GM21576 (cell line): ENCODE data around the gene MMP14.
A peak's percentile ranks its signal among the peaks of the same experiment; 100 is the strongest.
"Not testable (repeated sequence)": the region's sequence is repeated elsewhere in the genome, so short reads cannot be mapped to it uniquely, and the experiment has no call there.

ENCODE experiments used
- ATAC-seq: cut with Tn5 transposase; IDR thresholded peaks from one replicate; pipeline ENCODE4 v1.9.1; 2021; ENCODE audit warnings: mild to moderate bottlenecking, moderate library complexity; ENCODE audit not compliant: unreplicated experiment

Gene MMP14

DNA sequence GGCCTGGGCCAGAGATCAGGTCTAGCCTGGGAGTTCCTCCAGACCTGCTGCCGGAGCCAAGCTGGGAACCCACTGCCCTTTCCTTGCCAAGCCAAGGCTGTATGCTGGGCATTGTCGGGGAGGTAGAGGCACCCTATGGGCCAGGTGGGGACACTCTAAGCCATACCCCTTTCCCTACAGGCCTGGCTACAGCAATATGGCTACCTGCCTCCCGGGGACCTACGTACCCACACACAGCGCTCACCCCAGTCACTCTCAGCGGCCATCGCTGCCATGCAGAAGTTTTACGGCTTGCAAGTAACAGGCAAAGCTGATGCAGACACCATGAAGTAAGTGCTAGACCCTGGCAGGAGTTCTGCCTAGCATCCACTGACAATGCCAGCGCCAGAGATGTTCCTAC lies 4.9 kb downstream of the MMP14 start:
- ATAC-seq: no peak

DNA sequence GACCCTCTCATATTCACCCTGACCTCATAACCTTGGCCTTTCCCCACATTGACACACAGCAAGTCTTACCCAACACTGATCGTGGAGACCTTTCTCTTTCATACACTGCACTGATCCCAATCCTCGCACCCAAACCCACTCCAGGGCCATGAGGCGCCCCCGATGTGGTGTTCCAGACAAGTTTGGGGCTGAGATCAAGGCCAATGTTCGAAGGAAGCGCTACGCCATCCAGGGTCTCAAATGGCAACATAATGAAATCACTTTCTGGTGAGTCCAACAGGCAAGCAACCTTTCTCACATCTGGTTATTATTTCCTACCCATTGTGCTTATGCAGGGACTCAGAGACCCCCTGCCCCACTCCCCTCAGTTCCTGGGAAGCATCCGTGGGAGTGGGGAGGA lies 5.4 kb downstream of the MMP14 start:
- no peak for ATAC-seq

DNA sequence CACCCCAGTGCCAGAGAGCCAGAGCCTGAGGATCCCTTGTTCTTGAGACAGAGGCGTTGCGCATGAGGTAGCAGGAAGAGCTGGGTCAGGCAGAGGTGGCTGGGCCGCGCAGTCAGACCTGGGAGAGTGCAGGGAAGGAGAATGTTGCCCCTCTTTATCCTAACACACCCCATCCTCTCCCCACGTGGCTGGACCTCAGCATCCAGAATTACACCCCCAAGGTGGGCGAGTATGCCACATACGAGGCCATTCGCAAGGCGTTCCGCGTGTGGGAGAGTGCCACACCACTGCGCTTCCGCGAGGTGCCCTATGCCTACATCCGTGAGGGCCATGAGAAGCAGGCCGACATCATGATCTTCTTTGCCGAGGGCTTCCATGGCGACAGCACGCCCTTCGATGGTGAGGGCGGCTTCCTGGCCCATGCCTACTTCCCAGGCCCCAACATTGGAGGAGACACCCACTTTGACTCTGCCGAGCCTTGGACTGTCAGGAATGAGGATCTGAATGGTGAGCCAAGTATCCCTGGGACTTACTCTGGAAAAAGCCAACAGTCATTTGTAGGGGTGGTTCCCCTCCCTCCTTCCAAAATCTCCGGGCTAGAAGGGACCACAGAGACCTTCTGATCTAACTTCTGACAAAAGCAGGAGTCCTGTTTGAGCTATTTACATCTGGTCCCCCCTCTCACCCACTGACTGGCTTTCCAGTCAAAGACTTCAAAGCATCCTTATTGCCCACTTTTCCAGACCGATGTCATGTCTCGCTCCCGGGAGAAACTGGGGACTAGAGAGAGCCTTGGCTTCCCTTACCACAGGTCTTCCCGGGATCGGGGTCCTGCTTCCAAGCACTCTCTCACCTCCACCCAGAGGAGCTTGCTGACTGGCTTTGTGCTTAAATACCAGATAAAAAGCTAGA lies 6.1 kb downstream of the MMP14 start:
- ATAC-seq: no peak

DNA sequence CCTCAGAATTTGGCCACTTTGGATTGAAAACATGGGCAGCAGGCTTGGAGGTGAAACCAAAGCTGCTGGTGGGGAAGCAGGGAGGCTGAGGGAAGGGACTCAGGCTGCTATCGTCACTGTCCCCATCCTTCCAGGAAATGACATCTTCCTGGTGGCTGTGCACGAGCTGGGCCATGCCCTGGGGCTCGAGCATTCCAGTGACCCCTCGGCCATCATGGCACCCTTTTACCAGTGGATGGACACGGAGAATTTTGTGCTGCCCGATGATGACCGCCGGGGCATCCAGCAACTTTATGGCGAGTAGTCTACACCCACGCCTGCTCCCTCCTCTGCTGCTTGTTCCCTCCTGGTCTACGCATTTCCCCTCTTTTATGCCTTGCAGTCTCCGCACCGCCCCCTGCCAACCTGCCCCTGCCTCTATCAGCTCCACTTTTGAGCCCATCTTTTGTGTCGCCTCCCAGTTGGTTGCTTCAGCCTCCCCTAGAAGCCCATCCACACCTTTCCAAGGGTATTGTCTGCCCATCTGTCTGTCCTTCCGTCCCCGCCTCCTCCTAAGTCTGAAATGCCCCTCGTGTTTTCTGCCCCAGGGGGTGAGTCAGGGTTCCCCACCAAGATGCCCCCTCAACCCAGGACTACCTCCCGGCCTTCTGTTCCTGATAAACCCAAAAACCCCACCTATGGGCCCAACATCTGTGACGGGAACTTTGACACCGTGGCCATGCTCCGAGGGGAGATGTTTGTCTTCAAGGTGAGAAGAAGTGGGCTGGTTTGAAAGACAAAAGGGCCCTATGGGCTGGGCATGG lies 6.9 kb downstream of the MMP14 start:
- ATAC-seq: no peak

DNA sequence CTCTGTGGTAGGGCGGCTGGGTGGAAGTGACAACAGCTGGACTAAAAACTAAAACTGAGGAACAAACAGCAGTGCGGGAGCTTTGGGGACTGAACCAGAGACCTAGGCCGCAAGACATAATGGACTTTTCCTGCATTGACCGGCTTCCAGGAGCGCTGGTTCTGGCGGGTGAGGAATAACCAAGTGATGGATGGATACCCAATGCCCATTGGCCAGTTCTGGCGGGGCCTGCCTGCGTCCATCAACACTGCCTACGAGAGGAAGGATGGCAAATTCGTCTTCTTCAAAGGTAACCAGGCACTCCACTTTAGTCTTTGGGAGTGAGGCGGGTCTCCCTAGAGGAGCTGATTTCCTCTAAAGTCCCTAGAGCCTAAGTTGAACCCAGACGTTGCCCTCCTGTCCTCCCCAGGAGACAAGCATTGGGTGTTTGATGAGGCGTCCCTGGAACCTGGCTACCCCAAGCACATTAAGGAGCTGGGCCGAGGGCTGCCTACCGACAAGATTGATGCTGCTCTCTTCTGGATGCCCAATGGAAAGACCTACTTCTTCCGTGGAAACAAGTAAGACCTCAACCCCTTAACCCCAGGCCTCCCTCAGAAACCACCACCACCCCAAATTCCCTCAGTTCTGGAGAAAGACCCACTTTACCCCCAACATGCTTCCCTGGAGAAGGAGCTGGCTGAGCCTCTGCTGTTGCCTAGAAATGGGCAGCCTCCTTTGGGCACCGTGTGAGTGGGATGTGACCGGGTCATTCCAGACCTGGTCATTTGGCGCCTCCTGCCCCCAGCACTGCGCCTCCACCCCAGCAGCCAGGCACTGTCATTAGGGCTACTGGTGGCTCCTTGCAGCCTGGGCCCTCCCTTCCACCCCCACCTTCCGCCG lies 8.1 kb downstream of the MMP14 start:
- ATAC-seq: no peak

DNA sequence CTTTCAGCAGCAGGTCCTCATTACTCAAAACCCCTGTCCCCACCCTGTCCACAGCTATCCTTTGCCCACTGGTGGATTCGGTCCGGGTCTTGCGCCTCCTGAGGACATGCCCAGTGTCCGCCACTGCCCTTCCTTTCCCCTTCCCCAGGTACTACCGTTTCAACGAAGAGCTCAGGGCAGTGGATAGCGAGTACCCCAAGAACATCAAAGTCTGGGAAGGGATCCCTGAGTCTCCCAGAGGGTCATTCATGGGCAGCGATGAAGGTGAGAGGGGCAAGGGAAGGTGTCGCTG lies 8.7 kb downstream of the MMP14 start:
- ATAC-seq: no peak

DNA sequence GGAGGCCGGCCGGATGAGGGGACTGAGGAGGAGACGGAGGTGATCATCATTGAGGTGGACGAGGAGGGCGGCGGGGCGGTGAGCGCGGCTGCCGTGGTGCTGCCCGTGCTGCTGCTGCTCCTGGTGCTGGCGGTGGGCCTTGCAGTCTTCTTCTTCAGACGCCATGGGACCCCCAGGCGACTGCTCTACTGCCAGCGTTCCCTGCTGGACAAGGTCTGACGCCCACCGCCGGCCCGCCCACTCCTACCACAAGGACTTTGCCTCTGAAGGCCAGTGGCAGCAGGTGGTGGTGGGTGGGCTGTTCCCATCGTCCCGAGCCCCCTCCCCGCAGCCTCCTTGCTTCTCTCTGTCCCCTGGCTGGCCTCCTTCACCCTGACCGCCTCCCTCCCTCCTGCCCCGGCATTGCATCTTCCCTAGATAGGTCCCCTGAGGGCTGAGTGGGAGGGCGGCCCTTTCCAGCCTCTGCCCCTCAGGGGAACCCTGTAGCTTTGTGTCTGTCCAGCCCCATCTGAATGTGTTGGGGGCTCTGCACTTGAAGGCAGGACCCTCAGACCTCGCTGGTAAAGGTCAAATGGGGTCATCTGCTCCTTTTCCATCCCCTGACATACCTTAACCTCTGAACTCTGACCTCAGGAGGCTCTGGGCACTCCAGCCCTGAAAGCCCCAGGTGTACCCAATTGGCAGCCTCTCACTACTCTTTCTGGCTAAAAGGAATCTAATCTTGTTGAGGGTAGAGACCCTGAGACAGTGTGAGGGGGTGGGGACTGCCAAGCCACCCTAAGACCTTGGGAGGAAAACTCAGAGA lies 9.6 kb downstream of the MMP14 start:
- no peak for ATAC-seq

DNA sequence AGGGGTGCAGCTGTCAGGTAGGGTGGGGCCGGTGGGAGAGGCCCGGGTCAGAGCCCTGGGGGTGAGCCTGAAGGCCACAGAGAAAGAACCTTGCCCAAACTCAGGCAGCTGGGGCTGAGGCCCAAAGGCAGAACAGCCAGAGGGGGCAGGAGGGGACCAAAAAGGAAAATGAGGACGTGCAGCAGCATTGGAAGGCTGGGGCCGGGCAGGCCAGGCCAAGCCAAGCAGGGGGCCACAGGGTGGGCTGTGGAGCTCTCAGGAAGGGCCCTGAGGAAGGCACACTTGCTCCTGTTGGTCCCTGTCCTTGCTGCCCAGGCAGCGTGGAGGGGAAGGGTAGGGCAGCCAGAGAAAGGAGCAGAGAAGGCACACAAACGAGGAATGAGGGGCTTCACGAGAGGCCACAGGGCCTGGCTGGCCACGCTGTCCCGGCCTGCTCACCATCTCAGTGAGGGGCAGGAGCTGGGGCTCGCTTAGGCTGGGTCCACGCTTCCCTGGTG lies 10.5 kb downstream of the MMP14 start:
- ATAC-seq: no peak

DNA sequence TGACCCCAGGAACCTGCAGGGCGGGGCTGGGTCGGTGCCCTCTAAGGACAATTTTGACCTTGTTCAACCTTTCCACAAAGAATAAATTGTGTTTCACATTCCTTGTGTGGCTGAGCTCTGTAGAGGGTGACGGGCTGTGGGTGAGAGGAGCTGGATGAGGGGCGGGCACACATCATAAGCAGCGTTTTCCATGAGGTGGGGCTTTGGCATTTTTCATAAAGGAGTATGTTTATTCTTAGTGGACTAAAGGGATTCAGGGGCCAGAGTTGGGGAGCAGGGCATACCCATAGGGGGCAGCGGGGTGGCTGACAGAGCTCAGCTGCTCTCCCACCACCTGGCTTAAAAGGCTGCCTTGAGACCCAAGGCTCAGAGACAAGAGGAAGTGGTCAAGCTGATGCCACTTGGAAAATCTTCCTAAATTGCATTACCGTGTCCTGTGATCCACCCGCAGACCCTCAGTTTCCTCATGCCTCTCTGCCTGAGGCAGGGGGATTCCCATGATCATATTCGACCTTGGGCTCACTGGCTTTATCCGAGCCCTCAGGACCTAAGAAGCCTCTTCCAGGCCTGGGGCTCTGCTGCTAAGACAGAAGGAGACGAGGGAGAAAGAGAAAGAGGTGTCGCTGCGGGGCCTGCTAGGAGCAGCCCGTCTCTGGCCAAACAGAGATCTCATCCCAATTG lies 11.4 kb downstream of the MMP14 start:
- ATAC-seq: no peak

DNA sequence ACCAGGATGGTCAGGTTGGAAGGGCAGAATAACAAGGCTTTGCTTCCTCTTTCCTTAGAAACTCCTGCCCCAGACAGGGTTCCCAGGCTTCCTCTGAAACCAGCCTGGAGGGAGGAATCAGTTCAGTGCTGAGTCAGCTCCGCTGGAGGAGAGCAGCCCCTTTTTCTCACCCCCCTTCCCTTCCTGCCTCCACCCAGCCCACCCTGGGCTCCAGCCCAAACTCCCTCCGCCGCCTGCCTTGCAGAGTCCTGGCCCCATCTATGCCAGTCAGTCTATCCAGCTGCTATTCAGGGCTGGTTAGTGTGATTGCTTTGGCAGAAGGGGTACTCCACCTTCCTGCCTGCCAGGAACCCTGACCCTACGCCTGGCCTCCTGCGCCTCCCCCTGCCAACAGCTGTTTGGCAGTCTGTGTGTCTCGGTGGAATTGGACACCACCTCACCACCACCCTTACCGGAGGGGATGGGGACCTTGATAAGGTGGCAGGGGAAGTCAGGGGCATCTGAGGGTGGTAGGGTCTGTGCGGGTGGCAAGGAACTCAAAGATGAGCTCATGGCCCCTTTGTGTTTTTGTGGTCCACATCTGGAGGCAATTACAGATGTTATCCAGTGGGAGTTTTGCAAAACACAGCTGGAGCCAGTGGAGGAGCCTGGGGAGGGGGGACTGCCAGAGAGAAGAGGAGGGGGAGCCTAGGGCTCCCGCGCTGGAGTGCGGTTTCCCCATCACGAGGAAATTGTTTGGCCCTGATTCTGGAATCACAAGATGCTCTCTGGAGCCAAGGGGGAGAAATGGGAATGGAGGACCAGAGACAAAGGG lies 12.2 kb downstream of the MMP14 start:
- no peak for ATAC-seq

DNA sequence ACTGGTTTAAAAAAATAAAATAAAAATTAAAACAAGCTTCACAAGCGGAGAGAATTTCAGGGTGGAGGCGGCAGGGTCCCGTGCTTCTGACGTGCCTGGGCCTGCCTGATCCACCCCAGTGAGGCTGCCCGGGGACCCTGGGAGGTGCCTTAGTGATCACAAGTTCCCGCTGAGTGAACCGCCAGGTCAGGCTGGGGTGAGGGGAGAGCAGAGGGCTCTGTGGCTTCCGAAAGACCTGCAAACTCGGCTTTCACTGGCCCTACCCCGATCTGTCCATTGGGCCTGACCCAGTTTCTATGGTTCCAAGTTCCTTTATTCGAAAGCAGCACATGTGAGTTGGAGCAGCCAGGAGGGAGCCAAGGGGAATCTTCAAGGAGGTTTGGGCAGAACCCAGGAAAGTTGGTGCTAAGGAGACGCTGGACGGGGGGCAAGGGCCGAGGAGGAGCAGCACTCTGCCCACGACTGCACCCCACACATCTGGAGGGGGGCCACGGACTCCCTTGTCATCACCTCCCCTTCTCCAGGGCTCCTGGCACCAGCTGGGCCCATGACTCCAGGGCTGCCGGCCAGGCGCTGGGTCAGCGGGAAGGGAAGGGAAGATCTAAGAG lies 12.9 kb downstream of the MMP14 start:
- ATAC-seq: no peak

DNA sequence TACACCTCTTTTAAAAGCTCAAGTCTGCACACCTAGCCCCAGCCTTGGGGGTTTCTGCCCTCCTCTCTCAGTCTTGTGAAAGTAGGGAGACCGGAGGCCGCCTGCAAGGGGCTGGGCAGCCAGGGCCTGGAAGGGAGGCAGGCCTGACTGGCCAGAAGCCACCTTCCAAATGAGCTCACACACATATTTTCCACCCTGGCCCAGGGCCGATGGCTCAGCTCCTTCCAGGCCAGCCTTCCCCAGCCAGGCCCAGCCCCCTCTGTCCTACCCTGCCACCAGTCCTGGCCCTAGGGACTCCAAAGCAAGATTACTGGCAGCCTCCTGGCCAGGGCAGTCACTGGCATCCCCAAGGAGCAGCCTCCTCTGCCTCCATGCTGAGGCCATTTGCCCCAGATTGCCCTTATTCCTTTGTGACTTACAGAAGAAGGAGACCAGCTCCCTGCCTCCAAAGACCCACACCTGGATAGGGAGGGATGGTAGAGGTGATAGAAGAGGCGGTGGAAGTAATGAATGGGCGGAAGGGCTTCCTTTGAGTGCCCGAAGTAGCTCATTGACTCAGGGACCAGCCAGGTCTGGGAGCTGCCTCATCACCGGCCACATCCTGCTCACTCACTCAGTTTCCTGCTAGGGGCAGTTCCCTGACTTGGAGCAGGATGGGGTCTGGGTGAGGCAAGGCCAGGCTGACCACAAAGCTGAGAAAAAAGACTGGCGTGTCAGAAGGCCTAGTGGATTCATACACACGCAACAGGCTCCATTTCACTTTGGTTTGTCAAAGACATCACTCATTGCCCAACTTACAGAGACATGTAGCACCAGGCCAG lies 14.8 kb downstream of the MMP14 start:
- no peak for ATAC-seq

DNA sequence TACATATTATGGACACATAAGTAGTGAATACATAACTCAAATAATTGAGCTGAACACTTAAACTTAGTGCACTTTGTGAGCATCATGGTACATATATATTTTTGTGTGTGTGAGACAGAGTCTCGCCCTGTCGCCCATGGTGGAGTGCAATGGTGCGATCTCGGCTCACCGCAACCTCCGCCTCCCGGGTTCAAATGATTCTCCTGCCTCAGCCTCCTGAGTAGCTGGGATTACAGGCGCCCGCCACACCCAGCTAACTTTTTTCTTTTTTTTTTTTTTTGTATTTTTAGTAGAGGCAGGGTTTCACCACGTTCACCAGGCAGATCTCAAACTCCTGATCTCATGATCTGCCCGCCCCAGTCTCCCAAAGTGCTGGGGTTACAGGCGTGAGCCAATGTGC lies 15.8 kb downstream of the MMP14 start:
- not testable (repeated sequence) for ATAC-seq

DNA sequence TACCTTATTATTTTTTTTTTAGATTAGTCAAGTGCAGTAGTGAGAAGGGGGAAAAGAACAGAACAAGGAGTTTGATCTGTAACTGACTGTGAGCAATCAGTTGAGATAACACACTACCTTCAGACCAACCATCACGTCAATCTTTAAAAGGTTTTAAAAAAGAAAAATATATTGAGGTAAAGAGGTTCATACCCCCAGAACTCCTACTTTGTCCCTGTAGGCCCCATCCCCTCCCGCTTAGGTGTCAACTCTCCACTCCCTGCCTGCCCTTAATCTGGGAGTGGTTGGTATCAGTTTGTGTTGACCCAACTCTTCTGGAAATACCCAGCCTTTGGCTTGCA lies 16.2 kb downstream of the MMP14 start:
- ATAC-seq: no peak

DNA sequence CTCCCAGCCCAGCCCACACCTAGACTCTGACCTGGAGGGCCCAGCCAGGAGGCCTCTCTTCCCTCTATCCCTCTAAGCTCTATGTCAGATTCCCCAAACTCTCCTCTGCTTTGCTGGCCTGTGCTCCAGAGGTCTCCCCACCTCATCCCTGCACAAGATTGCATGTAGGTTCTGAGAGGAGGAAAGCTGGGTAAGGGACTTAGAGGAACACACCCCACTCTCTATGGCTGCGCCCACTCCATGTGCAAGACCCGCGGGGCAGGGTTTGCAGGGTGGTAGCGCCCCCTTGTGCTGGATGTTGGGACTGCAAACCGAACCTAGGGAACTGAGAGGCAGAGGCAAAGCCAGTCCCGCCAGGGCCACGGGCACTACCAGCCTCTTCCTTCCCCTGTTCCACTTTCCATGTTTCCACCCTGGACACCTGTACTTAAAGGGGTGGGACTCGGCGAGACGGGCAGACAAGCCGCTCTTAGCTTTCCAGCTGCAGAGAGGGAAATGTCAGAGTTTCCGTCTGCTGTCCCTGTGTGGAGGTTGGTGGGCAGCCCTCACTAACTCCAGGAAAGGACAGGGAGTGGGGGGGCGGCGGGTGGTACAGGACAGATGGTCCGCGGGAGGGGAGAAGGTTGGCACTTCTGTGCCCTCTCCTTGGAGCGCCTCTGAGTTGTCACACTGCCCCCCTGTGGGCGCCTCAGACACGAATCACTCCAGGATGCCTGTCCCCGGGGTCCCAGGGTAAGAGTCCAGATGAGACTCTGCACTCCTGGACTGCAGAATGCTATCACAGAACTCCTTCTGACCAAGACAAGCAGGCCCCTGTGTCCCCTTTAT lies 16.8 kb downstream of the MMP14 start:
- peak; percentile 65 for ATAC-seq

DNA sequence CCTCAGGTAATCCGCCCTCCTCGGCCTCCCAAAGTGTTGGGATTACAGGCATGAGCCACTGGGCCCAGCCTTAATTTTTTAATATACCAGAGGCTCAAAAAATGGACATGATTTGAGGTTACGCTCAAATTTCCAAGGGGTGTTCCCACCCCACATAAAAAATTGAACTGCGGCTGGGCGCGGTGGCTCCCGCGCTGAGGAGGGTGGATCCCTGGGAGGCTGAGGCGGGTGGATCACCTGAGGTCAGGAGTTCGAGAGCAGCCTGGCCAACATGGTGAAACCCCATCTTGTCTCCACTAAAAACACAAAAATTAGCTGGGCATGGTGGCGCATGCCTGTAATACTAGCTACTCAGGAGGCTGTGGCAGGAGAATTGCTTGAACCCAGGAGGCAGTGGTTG lies 17.9 kb downstream of the MMP14 start:
- not testable (repeated sequence) for ATAC-seq
